HAP-1 (cell line): ENCODE results near the gene STARD9.
A peak's percentile ranks its signal among the peaks of the same experiment; 100 is the strongest.
"Not testable (repeated sequence)": the region's sequence is repeated elsewhere in the genome, so short reads cannot be mapped to it uniquely, and the experiment has no call there.

Experiments used
- DNase-seq, 2 experiments: peaks; one replicate each; pipeline ENCODE4 v3.0.0-alpha.2; 2016 to 2020; ENCODE audit warnings: low spot score in 2 of 2
- H3K27me3 ChIP-seq: fragments of 250-450 bp; sonication (Bioruptor Pico); 2 replicates; pipeline ENCODE4 v1.5.1; 2020; ENCODE audit warnings: low read depth, mild to moderate bottlenecking, moderate library complexity
- H3K36me3 ChIP-seq: fragments of 250-450 bp; sonication (Bioruptor Pico); replicated peaks from 2 replicates; pipeline ENCODE4 v1.5.1; 2020; ENCODE audit warnings: mild to moderate bottlenecking
- H3K4me1 ChIP-seq: fragments of 250-450 bp; sonication (Bioruptor Pico); 2 replicates; pipeline ENCODE4 v1.5.1; 2020; ENCODE audit warnings: mild to moderate bottlenecking
- H3K4me3 ChIP-seq: fragments of 250-450 bp; sonication (Bioruptor Pico); 2 replicates; pipeline ENCODE4 v1.5.1; 2020; ENCODE audit warnings: mild to moderate bottlenecking, moderate library complexity
- H3K9me3 ChIP-seq: fragments of 250-450 bp; sonication (Bioruptor Pico); 2 replicates; pipeline ENCODE4 v1.5.1; 2020; ENCODE audit warnings: mild to moderate bottlenecking, moderate library complexity
- in situ Hi-C: fragments of 300-500 bp; cut with MboI; formaldehyde crosslinking; loops from 3 replicates; pipeline ENCODE4 v1.14.3; 2020; ENCODE audit warnings: low sequenced_read_pairs, inconsistent platforms, mixed read lengths

The STARD9 gene

GRCh38 chr15:42575188-42576039 lies at the start of gene STARD9:
STARD9 (plus strand) TSS chr15:42575606; CDS start chr15:42575716, 110 bp downstream.
- in situ Hi-C loops = no loop called here
- H3K4me3 ChIP-seq = peak within 1 kb of the TSS; percentile 92

GRCh38 chr15:42528970-42529369 lies 46.4 kb upstream of the STARD9 start:
- DNase-seq = no peak
- Histone ChIP-seq H3K4me1 (no peaks in the 10 kb centered on the region), H3K27me3 (no peaks in the 10 kb centered on the region), H3K36me3 (peaks cover 10% of the 10 kb centered on the region; the same call in 1 of the 2 replicates), H3K4me3 (no peak overlapping the region), H3K9me3 (no peaks in the 10 kb centered on the region)
- in situ Hi-C loops = no loop called here

More at GRCh38 chr15:42575188-42576039, at the start of gene STARD9:
- no peaks in the 10 kb centered on the region for H3K36me3 ChIP-seq
- no peaks in the 10 kb centered on the region for H3K27me3 ChIP-seq
- DNase-seq = peak; percentile 97 to 99
- H3K9me3 ChIP-seq = no peaks in the 10 kb centered on the region
- H3K4me1 ChIP-seq = peaks cover 10% of the 10 kb centered on the region

- peaks cover 18% of the 10 kb centered on the region for H3K36me3 ChIP-seq
- no peak for DNase-seq
- no peak overlapping the region for H3K4me3 ChIP-seq
- H3K27me3 ChIP-seq = no peaks in the 10 kb centered on the region
- in situ Hi-C loops = no loop called here
- H3K4me1 ChIP-seq = no peaks in the 10 kb centered on the region
- H3K9me3 ChIP-seq = no peaks in the 10 kb centered on the region
Measured at GRCh38 chr15:42533246-42533645, 42.2 kb upstream of the STARD9 start.

GRCh38 chr15:42544853-42545629 lies 30.4 kb upstream of the STARD9 start:
- Histone ChIP-seq H3K27me3 (no peaks in the 10 kb centered on the region), H3K9me3 (0 out of 2 replicates have a peak, but pooled peaks cover 2% of the 10 kb centered on the region), H3K4me3 (no peak overlapping the region), H3K36me3 (peaks cover 31% of the 10 kb centered on the region), H3K4me1 (no peaks in the 10 kb centered on the region; the same call in 1 of the 2 replicates)
- DNase-seq = no peak
- in situ Hi-C loops = no loop called here

- H3K4me1 ChIP-seq = no peaks in the 10 kb centered on the region; the same call in 1 of the 2 replicates
- in situ Hi-C loops = no loop called here
Measured at GRCh38 chr15:42547918-42548248, 27.5 kb upstream of the STARD9 start.

GRCh38 chr15:42548249-42549031 lies 27.0 kb upstream of the STARD9 start, which contains the start of the genes HAUS2 and LRRC57:
HAUS2 (plus strand) TSS chr15:42548838; CDS start chr15:42548873, 35 bp downstream.
LRRC57 (minus strand) TSS chr15:42548793; CDS start chr15:42548434, 359 bp downstream.
- H3K9me3 ChIP-seq = 0 out of 2 replicates have a peak, but pooled peaks cover 2% of the 10 kb centered on the region
- in situ Hi-C loops = no loop called here
- DNase-seq = peak; percentile 83 to 93
- H3K36me3 ChIP-seq = peaks cover 23% of the 10 kb centered on the region
- H3K4me3 ChIP-seq = peak within 1 kb of the TSS; percentile 98
- no peaks in the 10 kb centered on the region; the same call in 1 of the 2 replicates for H3K4me1 ChIP-seq
- H3K27me3 ChIP-seq = no peaks in the 10 kb centered on the region

More at GRCh38 chr15:42547918-42548248, 27.5 kb upstream of the STARD9 start:
- no peak for DNase-seq
- H3K27me3 ChIP-seq = no peaks in the 10 kb centered on the region
- H3K9me3 ChIP-seq = 0 out of 2 replicates have a peak, but pooled peaks cover 2% of the 10 kb centered on the region
- peak overlapping the region; percentile 98 for H3K4me3 ChIP-seq
- H3K36me3 ChIP-seq = peaks cover 25% of the 10 kb centered on the region

- peak; percentile 43 to 48 for DNase-seq
- peaks cover 17% of the 10 kb centered on the region for H3K36me3 ChIP-seq
- in situ Hi-C loops = no loop called here
- peak overlapping the region; percentile 98 for H3K4me3 ChIP-seq
- H3K4me1 ChIP-seq = no peaks in the 10 kb centered on the region; the same call in none of the 2 replicates
- no peaks in the 10 kb centered on the region for H3K27me3 ChIP-seq
- H3K9me3 ChIP-seq = 0 out of 2 replicates have a peak, but pooled peaks cover 2% of the 10 kb centered on the region
Measured at GRCh38 chr15:42549032-42549491, 26.3 kb upstream of the STARD9 start.

GRCh38 chr15:42549741-42550392 lies 25.5 kb upstream of the STARD9 start:
- peaks cover 10% of the 10 kb centered on the region for H3K36me3 ChIP-seq
- no peaks in the 10 kb centered on the region; the same call in none of the 2 replicates for H3K4me1 ChIP-seq
- H3K4me3 ChIP-seq = peak overlapping the region; percentile 98
- DNase-seq = no peak
- H3K27me3 ChIP-seq = no peaks in the 10 kb centered on the region
- in situ Hi-C loops = no loop called here
- 0 out of 2 replicates have a peak, but pooled peaks cover 2% of the 10 kb centered on the region for H3K9me3 ChIP-seq

- H3K4me3 ChIP-seq = no peak overlapping the region
- no peaks in the 10 kb centered on the region for H3K27me3 ChIP-seq
- no peaks in the 10 kb centered on the region; the same call in none of the 2 replicates for H3K4me1 ChIP-seq
- no peaks in the 10 kb centered on the region; the same call in none of the 2 replicates for H3K36me3 ChIP-seq
- no peak for DNase-seq
- 0 out of 2 replicates have a peak, but pooled peaks cover 2% of the 10 kb centered on the region for H3K9me3 ChIP-seq
- in situ Hi-C loops = no loop called here
Measured at GRCh38 chr15:42553554-42553953, 21.9 kb upstream of the STARD9 start.

GRCh38 chr15:42556550-42557207 lies 18.7 kb upstream of the STARD9 start:
- H3K4me3 ChIP-seq, H3K4me1 ChIP-seq, DNase-seq, in situ Hi-C loops, H3K9me3 ChIP-seq, H3K27me3 ChIP-seq: not testable (repeated sequence)
- peaks cover 22% of the 10 kb centered on the region for H3K36me3 ChIP-seq

- no peak for DNase-seq
- H3K4me1 ChIP-seq = no peaks in the 10 kb centered on the region; the same call in 1 of the 2 replicates
- H3K36me3 ChIP-seq = peaks cover 28% of the 10 kb centered on the region
- H3K4me3 ChIP-seq = no peak overlapping the region
- H3K27me3 ChIP-seq = no peaks in the 10 kb centered on the region
- in situ Hi-C loops = no loop called here
- no peaks in the 10 kb centered on the region for H3K9me3 ChIP-seq
Measured at GRCh38 chr15:42558739-42559138, 16.7 kb upstream of the STARD9 start.

- in situ Hi-C loops = no loop called here
- Histone ChIP-seq H3K36me3 (no peaks in the 10 kb centered on the region), H3K4me1 (peaks cover 10% of the 10 kb centered on the region), H3K27me3 (no peaks in the 10 kb centered on the region), H3K9me3 (no peaks in the 10 kb centered on the region), H3K4me3 (peak overlapping the region; percentile 92)
- DNase-seq = peak in 1 of 2 experiments; percentile 18
Measured at GRCh38 chr15:42576040-42576594, 711 bp downstream of the STARD9 start.
